Parathyroid adenoma (tissue), 2 donors: Measurements from ENCODE around the gene MAD1L1.
"Not testable (repeated sequence)": the region's sequence is repeated elsewhere in the genome, so short reads cannot be mapped to it uniquely, and the experiment has no call there.

Source experiments
- H2AFZ ChIP-seq: fragments of 300-600 bp; sonication (generic); one replicate; pipeline ENCODE4 v1.7.0; 2017; ENCODE audit warnings: antibody characterized with exemption, mild to moderate bottlenecking
- H3K27ac ChIP-seq: fragments of 300-600 bp; sonication (generic); one replicate; pipeline ENCODE4 v1.7.0; 2017
- H3K27me3 ChIP-seq: fragments of 300-600 bp; sonication (generic); one replicate; pipeline ENCODE4 v1.7.0; 2017; ENCODE audit warnings: low read length; ENCODE audit not compliant: control insufficient read depth, insufficient read depth
- H3K36me3 ChIP-seq: fragments of 300-600 bp; sonication (generic); one replicate; pipeline ENCODE4 v1.7.0; 2017; ENCODE audit warnings: low read length; ENCODE audit not compliant: control insufficient read depth, insufficient read depth
- H3K4me1 ChIP-seq: fragments of 300-600 bp; sonication (generic); one replicate; pipeline ENCODE4 v1.7.0; 2017; ENCODE audit warnings: control low read depth
- H3K4me2 ChIP-seq: fragments of 300-600 bp; sonication (generic); one replicate; pipeline ENCODE4 v1.7.0; 2017; ENCODE audit warnings: low read length
- H3K4me3 ChIP-seq: fragments of 300-600 bp; sonication (generic); one replicate; pipeline ENCODE4 v1.7.0; 2017; ENCODE audit warnings: low read depth, low read length
- H3K79me2 ChIP-seq: fragments of 300-600 bp; sonication (generic); one replicate; pipeline ENCODE4 v1.7.0; 2017; ENCODE audit warnings: control low read depth
- H3K9ac ChIP-seq: fragments of 300-600 bp; sonication (generic); one replicate; pipeline ENCODE4 v1.7.0; 2017; ENCODE audit warnings: mild to moderate bottlenecking
- H3K9me3 ChIP-seq: fragments of 300-600 bp; sonication (generic); one replicate; pipeline ENCODE4 v1.7.0; 2017; ENCODE audit warnings: low read length; ENCODE audit not compliant: control insufficient read depth
- TF ChIP-seq, protein P1 (sequence below): fragments of 300-600 bp; sonication (generic); IDR thresholded peaks from one replicate; pipeline ENCODE4 v1.7.0; 2017; ENCODE audit warnings: antibody characterized with exemption, mild to moderate bottlenecking
- donor health status: primary hyperparathyroidism.

The MAD1L1 gene

DNA sequence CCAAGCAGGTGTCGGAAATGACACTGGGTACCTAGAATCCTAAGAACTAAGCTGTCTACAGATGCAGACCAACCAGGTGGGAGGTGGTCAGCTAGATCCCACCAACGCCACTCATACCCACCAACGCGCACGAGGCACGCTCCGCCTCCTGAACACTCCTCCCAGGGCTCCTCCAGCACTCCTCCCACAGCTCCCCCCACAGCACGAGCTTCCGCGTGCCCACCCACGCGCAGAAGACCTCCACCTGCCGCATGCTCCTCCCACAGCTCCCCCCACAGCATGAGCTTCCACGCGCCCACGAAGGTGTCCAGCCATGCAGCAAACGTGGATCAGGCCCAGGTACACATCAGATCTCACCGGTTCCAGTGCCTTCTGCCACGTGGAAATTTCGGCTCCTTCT is 196.0 kb downstream of the MAD1L1 start:
- H3K79me2 ChIP-seq = no peaks in the 10 kb centered on the region
- H3K4me2 ChIP-seq = no peak overlapping the region
- H3K27me3 ChIP-seq = no peaks in the 10 kb centered on the region
- H3K36me3 ChIP-seq = no peaks in the 10 kb centered on the region
- no peak overlapping the region for H3K9ac ChIP-seq
- H2AFZ ChIP-seq = no peak overlapping the region
- no peak overlapping the region for H3K4me3 ChIP-seq
- H3K4me1 ChIP-seq = no peaks in the 10 kb centered on the region
- TF ChIP-seq, protein P1, sequence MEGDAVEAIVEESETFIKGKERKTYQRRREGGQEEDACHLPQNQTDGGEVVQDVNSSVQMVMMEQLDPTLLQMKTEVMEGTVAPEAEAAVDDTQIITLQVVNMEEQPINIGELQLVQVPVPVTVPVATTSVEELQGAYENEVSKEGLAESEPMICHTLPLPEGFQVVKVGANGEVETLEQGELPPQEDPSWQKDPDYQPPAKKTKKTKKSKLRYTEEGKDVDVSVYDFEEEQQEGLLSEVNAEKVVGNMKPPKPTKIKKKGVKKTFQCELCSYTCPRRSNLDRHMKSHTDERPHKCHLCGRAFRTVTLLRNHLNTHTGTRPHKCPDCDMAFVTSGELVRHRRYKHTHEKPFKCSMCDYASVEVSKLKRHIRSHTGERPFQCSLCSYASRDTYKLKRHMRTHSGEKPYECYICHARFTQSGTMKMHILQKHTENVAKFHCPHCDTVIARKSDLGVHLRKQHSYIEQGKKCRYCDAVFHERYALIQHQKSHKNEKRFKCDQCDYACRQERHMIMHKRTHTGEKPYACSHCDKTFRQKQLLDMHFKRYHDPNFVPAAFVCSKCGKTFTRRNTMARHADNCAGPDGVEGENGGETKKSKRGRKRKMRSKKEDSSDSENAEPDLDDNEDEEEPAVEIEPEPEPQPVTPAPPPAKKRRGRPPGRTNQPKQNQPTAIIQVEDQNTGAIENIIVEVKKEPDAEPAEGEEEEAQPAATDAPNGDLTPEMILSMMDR = no peak
- H3K9me3 ChIP-seq = no peaks in the 10 kb centered on the region
- no peak overlapping the region for H3K27ac ChIP-seq

DNA sequence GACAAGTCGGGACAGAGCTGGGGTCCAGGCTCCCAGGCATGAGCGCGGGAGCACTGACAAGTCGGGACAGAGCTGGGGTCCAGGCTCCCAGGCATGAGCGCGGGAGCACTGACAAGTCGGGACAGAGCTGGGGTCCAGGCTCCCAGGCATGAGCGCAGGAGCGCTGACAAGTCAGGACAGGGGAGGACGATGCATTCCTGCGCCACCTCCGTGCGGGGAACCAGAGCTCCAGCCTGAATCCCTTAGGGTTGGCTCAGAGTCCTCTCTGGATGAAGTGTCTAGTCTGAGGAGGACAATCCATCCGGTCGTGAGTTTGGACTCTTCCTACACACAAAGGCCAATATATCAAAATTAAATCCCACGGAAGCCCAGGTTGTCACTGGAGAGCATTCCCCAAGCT is 196.5 kb downstream of the MAD1L1 start:
- not testable (repeated sequence) for H3K4me2 ChIP-seq, H3K27me3 ChIP-seq, H3K9ac ChIP-seq, H3K36me3 ChIP-seq, H3K9me3 ChIP-seq, H2AFZ ChIP-seq, H3K4me1 ChIP-seq, H3K79me2 ChIP-seq, H3K27ac ChIP-seq, H3K4me3 ChIP-seq

DNA sequence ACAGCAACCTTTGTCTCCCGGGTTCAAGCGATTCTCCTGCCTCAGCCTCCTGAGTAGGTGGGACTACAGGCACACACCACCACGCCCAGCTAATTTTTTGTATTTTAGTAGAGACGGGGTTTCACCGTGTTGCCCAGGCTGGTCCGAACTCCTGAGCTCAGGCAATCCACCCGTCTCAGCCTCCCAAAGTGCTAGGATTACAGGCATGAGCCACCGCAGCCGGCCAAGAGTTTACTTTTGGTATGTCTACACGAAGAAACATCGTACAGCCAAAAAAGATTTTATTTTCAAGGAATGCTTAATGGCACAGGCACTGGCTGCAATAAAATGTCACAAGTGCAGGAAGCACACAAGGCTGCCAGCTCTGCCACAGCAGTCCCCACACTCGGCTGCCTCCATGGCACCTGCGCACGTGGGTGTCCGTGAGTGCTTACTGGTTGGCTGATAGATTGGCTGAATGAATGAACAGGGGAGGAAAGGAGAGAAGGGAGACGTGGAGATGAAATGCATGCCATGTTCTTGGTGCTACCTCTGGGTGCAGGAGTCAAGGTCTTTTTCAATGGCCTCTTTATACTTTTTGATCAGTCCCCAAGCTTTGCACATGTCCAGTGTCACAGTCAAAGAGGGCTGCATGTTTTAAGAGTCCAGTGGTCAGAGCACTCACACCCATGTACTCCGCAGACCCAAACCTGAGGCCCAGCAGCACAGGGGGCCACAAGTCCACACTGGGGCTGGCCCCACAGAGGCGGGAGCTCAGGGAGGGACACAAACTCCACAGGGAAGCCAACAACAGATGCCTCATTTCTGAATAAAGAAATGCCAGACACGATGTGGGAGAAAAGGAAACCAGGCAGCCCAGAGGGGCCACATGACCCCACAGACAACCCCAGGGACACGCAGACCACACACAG is 198.2 kb downstream of the MAD1L1 start:
- no peak overlapping the region for H3K4me2 ChIP-seq
- no peaks in the 10 kb centered on the region for H3K9me3 ChIP-seq
- no peak overlapping the region for H3K4me3 ChIP-seq
- no peak overlapping the region for H2AFZ ChIP-seq
- H3K36me3 ChIP-seq = no peaks in the 10 kb centered on the region
- no peak overlapping the region for H3K27ac ChIP-seq
- H3K27me3 ChIP-seq = no peaks in the 10 kb centered on the region
- H3K79me2 ChIP-seq = no peaks in the 10 kb centered on the region
- H3K9ac ChIP-seq = no peak overlapping the region
- H3K4me1 ChIP-seq = no peaks in the 10 kb centered on the region
- TF ChIP-seq, protein P1 = no peak

DNA sequence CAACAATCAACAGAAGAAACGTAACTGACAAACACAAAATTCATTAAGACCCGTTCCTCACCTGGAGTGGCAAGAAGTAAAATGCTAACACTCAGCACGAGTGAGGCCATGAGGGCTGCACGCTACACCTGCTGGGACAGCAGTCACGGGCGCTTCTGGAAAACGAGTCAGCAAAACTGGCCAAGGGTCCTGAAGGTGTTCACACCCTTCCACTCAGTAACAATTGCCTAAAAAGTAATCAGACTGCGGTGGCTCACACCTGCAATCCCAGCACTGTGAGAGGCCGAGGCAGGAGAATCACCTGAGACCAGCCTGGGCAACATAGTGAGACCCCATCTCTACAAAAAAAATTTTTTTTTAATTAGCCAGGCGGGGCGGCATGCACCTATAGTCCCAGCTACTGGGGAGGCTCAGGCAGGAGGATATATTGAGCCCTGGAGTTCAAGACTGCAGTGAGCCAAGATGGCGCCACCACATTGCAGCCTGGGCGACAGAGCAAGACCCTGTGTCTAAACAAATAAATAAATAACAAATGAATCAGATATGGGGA is 199.1 kb downstream of the MAD1L1 start:
- Histone ChIP-seq H3K27ac (no peak overlapping the region), H3K4me1 (no peaks in the 10 kb centered on the region), H3K4me2 (no peak overlapping the region), H3K79me2 (no peaks in the 10 kb centered on the region), H3K36me3 (no peaks in the 10 kb centered on the region), H3K4me3 (no peak overlapping the region), H3K9ac (no peak overlapping the region), H3K27me3 (no peaks in the 10 kb centered on the region), H3K9me3 (no peaks in the 10 kb centered on the region), H2AFZ (no peak overlapping the region)
- TF ChIP-seq, protein P1 = no peak

DNA sequence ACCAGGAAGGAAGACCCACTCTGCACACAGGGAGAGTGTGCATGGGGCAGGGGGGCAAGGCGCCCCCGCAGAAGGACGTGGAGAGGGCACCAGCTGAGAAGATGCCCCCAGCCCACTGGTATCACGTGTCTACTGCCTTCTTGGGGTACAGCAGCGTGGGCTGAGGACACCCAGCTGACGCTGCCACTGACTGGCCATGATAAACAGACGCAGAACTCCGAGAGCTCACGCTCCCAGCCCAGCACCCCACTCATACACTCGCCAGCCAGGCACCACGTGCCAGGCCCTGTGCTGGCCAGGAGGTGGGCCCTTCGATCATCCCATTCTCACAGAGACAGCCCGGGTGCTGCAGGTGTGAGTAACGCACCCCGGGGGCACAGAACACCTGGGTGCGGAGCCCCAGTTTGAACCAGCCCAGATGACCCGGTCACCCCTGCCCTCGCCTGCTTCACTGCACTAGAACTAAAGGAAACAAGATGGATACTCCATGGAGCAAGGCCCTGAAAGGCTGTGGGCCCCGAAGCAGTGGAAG is 199.8 kb downstream of the MAD1L1 start:
- Histone ChIP-seq H3K9ac (no peak overlapping the region), H2AFZ (no peak overlapping the region), H3K27me3 (no peaks in the 10 kb centered on the region), H3K4me3 (no peak overlapping the region), H3K9me3 (no peaks in the 10 kb centered on the region), H3K4me2 (no peak overlapping the region), H3K4me1 (no peaks in the 10 kb centered on the region), H3K79me2 (no peaks in the 10 kb centered on the region), H3K27ac (no peak overlapping the region), H3K36me3 (no peaks in the 10 kb centered on the region)
- TF ChIP-seq, protein P1 = no peak
